Nucleus accumbens (tissue), 56 donors: ENCODE results near the gene PTRHD1.
A peak's percentile ranks its signal among the peaks of the same experiment; 100 is the strongest.

Experiments
- DNase-seq, 56 donors: peaks; one replicate each; lab custom pipeline; 2025; lab: John Stamatoyannopoulos, UW

PTRHD1 gene

GRCh38 chr2:24768601-24769000 lies 24.6 kb downstream of the PTRHD1 start:
- DNase-seq = no peak

- no peak for DNase-seq
Measured at GRCh38 chr2:24768013-24768412, 25.2 kb downstream of the PTRHD1 start.

- no peak for DNase-seq
Measured at GRCh38 chr2:24766609-24767008, 26.6 kb downstream of the PTRHD1 start.

GRCh38 chr2:24763843-24764242 lies 29.3 kb downstream of the PTRHD1 start:
- no peak for DNase-seq

GRCh38 chr2:24762518-24762917 lies 30.7 kb downstream of the PTRHD1 start:
- DNase-seq = no peak

GRCh38 chr2:24761866-24762265 lies 31.3 kb downstream of the PTRHD1 start:
- peak in 3 of 56 donors; percentile 1 to 17 (median 8) for DNase-seq

GRCh38 chr2:24756789-24757188 lies 36.4 kb downstream of the PTRHD1 start:
- DNase-seq = no peak

- no peak for DNase-seq
Measured at GRCh38 chr2:24754985-24755705, 38.0 kb downstream of the PTRHD1 start.

GRCh38 chr2:24749069-24749691 lies 44.0 kb downstream of the PTRHD1 start:
- no peak for DNase-seq

- no peak for DNase-seq
Measured at GRCh38 chr2:24747299-24747698, 45.9 kb downstream of the PTRHD1 start.

GRCh38 chr2:24745825-24746224 lies 47.4 kb downstream of the PTRHD1 start:
- DNase-seq = no peak

- no peak for DNase-seq
Measured at GRCh38 chr2:24744356-24744755, 48.8 kb downstream of the PTRHD1 start.

GRCh38 chr2:24743924-24744323 lies 49.3 kb downstream of the PTRHD1 start:
- DNase-seq = no peak

GRCh38 chr2:24742730-24743129 lies 50.5 kb downstream of the PTRHD1 start:
- DNase-seq = no peak

- no peak for DNase-seq
Measured at GRCh38 chr2:24740142-24740541, 53.0 kb downstream of the PTRHD1 start.
